HG03103 (cell line): ENCODE results near the gene ATG5.
A peak's percentile ranks its signal among the peaks of the same experiment; 100 is the strongest.

Source experiments
- ATAC-seq: cut with Tn5 transposase; IDR thresholded peaks from one replicate; pipeline ENCODE4 v1.9.1; 2021; ENCODE audit warnings: low read depth; ENCODE audit not compliant: unreplicated experiment

The ATG5 gene

DNA sequence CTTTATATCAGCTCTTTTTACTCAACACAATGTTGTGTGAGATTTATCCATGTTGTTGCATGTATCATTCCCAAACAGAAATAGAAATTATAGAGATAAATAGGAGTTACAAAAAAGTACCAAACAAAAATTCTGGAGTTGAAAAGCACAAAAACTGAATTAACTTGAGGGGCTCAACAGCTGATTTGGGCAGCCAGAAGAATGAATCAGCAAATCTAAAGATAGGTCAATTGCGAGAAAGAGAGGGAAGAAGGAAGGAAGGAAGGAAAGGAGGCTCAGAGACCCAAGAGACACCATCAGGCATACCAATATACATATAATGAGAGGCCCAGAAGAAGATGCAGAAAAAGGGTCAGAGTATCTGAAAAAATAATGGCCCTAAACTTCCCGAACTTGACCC is 98.9 kb downstream of the ATG5 start:
- ATAC-seq = no peak

DNA sequence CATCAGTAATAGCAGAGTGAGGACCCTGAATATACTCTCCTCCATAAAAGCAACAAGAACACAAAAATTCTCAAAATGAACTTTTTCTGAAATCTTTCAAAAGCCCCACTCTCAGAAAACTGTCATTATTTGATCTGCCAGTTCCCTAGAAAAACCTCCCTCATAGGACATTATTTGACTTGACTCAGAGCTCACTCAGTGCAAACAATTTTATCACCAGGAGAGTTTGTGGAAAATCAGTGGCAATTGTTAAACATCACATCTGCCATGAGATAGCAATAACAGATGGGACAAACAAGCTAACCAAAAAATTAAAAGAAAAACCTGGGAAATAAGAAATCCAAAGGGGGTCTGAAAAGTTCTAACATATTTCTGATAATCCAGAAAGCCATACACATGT is 100.0 kb downstream of the ATG5 start:
- no peak for ATAC-seq

DNA sequence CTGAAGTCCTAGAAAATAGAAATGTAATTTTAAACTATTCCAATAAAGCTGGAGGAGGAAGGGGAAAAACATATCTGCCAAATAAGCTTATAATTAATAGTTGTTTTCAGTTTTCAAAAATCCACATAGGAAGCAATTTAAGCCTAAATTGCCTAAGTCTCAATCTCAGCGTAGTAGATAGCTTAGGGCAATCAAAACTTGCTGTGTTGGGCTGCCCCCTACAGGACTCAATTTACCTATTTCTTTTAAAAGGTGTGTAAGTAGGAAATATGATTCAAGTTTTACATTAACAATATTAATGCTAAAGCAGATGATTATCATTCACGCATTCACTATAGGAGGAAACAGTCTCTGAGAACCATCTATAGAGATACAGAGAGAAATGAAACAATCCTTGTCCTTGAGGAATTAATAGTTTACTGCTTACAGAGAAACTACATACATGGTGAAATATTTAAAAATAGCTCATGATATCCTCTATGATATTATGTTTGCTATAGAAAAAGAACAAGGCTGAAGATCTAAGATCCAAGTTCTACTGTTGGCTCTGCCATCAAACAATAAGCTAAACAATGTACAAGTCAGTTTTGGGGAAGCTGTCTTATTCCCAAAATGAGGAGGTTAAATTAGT is 102.1 kb downstream of the ATG5 start:
- no peak for ATAC-seq

DNA sequence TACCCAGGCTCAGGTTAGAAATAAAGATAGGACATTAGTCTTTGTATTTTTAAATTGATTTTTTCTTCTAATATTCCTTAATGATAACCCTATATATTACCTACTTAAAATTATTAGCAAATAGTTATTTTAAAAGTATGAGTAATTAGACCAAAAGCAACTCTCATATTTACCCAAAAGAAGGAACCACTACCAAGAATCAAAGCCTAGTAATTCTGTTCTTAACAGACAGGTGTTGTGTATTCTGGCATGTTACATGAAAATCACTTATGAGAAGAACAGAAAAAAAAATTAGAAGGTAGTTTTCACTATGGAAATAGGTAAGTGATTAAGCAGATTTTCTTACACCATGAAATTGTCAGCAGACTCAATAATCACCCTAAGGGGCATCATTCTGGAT is 105.1 kb downstream of the ATG5 start:
- ATAC-seq = no peak

DNA sequence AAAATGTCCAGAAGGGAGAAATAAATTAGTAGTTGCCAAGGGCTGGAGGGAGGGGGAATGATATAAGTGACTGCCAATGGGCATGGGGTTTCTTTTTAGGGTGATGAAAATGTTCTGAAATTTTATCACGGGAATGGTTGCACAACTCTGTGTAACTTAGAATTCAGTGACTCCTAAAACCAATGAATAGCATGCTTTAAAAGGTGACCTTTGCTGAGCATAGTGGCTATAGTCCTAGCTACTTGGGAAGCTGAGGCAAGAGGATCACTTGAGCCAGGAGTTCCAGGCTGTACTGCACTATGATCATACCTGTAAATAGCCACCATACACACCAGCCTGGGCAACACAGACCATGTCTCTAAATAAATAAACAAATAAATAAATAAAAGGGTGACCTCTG is 109.0 kb downstream of the ATG5 start:
- ATAC-seq = no peak

DNA sequence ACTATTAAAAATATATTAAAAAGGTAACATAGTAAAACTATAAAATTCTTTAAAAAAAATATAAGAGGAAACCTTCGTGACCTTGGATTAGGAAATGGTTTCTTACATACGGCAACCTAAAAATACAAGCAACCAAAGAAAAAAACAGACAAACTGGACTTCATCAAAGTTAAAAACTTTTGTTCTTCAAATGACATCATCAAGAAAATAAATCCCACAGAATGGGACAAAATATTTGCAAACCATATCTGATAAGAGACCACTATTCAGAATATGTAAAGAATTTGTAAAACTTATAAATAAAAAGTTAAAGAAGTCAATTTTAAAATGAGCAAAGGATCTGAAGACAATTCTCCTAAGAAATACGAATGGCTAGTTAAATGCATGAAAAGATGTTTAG is 110.0 kb downstream of the ATG5 start:
- ATAC-seq = no peak

DNA sequence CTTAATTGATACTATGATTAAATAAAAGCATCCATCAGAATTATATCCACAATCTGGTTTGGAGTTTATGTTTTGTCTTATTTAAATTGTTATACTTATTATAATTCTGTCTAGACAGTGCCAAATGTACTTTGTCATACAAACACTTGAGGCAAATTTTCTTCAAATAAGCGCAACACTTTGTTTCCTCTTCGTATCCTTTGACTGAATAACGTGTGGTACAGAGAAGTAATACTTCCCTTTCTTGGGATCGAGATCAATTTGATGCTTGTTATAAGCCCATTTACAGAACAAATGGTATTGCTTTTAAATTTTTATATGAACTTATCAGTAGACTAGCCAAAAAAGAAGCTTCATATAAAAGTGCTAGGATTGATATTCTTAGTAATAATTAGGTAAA is 111.0 kb downstream of the ATG5 start:
- ATAC-seq = no peak

DNA sequence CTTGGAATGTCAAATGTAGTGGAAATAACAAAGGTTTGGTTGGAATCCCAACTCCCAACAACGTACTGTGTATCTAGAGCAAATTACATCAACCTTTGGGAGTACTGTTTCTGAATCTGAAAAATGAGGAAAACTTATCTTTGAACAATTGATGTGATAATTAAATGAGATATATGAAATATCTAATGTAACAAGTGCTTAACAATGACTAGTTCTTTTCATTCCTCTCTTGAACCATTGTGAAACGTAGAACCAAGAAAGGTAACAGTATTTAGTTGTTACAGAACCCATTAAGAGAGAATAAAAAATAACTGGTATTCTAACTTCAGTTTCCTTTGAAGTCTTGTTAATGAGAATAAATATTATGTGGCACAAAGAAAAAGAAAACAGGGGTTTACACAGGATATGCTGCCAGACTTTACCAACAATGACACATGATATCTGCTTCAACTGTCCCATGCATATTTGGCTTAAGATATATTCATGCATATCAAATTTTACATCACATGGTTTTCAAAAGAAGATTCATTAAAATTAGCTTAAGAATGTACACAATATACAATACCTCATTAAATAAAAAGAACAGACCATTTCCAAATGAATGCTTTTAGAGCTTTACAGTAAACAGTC is 111.8 kb downstream of the ATG5 start:
- no peak for ATAC-seq

DNA sequence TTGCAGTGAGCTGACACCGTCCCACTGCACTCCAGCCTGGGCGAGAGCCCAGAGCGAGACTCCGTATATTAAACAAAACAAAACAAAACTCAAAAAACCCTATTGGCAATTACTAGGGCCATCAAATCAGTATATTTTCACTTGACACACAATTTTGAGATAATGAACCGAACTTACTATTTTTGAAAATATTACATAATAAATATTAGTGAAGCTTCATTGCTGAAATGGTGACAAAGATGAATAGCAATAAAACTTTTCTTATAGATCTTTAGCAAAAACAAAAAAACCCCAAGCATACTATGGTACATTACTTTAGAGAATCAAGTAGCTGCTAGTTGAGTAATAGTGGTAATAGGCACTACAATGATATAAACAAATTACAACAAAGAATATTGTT is 113.0 kb downstream of the ATG5 start:
- ATAC-seq = no peak

DNA sequence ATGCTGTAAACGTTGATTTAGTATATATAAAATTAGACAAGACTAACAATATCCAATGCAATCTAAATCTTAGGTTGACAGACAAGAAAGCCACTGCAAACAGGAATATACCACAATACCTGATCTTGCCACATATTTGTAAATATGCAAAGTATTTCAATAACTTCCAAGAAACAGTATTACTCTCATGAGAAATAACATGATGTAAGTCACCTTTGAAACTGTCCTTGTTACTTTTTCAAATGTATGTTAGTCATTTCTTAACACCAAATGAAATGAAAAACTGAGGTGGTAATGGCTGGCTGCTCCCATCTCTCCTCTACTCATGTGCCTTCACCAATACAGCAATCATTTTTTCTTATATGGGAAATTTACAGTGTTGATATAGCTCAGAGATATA is 118.7 kb downstream of the ATG5 start:
- peak; percentile 66 for ATAC-seq

DNA sequence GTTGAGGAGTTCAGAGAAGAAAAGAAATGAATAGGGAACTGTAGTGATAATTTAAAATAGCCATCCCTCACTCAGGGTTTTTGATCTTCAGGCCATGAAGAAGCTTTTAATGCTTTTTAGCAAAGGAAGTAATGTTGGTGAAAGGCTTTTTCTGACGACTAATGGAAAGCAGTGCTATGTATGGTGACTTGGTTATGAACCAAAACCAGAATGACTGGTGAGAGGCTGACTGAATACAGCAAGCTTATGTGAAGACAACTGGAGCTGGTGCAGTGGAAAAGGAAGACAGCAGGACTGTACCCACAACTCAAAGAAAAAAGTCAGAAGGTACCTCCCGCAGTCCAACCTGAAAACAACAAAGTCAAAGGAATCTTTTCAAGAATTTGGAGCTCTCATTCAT is 120.6 kb downstream of the ATG5 start:
- ATAC-seq = no peak

DNA sequence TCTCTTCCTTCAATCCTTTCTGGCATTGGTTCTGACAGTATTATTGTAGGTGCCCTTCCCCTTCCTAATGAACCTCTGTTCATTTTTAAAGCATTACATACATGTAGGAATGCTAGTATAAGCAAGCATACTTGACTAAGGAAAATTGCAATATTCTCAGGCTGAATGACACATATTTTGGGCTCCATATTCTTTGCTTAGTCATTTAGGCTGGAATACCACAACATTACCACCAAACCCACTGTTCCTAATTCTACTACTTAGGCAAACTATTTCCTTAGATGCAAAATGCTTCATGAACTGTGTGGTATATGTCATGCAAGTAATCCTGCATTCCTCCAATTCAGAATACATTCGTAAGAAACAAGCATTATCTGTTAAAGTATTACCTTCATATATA is 125.6 kb downstream of the ATG5 start:
- ATAC-seq = no peak

DNA sequence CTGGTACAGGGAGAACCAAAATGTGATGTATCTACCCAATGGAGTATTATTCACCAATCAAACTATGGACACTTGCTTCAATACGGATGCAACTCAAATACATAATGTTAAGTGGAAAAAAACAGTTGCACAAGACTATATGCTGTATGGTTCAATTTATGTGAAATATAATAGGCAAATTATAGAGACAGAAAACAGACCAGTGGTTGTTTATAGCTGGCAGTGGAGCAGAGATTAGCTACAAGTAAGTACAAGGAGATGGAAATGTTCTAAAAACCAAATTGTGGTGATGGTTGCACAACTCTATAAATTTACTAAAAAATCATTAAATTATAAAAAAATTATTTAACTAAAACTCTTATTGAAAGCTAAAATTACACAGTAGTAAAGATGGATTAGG is 126.2 kb downstream of the ATG5 start:
- no peak for ATAC-seq

DNA sequence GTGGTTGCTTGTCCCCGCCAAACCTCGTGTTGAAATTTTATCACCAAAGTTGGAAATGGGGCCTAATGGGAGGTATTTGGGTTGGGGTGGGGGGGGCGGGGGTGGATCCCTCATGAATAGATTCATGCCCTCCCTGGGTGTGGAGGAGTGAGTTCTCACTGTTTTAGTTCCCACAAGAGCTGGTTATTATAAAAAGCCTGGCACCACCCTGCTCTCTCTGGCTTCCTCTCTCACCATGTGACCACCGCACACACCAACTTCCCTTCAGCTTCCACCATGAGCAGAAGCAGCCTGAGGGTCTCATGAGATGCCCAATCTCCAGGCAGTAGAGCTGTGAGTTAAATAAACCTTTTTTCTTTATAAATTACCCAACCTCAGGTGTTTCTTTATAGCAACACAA is 128.1 kb downstream of the ATG5 start:
- ATAC-seq = no peak

DNA sequence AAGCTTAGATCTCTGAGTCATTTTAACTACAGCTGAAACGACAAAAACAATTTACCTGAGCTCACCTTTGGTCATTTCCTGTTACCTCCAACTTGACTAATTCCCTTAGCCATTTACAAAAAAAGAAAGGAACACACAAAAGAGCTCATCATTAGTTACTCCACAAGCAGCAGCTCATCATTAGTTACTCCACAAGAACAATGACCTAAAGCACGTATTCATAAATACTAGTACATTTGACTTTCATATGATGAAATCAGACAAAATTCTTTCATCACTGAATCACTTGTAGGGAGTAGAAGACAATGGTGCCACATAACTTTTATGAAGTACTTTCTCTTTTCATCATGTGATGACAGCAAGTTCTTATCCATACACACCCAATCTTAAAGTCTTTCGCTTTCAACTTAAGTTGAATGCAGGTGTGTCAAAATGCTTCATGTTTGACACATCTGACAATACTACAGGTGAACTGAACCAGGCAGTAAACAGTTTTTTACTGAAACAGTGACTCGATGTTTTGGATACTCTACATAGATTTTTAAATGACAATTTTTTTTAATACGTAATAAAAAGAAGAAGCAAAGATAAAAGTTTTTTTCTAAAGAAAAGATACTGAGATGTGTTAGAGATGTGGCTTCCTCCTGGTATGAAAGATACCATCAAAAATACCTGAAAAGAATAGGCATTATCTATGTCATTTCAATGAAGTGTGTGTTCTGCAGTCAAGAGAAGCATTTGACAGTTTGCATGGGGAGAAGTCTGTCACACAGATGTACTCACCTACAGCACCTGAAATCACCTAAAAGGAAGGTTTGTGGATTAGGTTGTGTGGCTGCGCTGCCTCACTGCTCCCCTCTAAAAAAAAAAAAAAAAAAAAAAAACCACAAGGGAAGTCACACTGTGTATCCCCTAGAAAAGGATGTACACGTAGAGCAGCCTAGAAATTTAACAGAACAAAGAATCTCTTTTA is 130.3 kb downstream of the ATG5 start:
- ATAC-seq = no peak

DNA sequence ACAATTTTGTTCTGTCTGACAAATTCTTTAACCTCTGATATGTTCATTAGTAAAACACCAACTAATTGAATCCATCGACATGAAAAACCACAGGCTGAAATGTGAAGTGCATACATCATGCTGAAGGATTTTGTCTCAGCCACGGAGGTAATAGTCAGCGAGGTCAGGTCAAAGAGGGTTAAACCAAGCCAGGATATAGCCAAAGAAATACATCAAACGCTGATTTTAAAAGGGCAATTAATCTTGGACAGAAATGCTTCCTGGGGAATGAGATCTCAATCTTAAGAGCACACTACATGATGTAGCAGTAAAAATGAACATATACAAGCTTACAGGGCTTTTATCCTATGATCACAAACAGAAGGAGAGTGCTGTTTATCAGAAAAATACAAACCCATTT is 132.7 kb downstream of the ATG5 start:
- no peak for ATAC-seq

DNA sequence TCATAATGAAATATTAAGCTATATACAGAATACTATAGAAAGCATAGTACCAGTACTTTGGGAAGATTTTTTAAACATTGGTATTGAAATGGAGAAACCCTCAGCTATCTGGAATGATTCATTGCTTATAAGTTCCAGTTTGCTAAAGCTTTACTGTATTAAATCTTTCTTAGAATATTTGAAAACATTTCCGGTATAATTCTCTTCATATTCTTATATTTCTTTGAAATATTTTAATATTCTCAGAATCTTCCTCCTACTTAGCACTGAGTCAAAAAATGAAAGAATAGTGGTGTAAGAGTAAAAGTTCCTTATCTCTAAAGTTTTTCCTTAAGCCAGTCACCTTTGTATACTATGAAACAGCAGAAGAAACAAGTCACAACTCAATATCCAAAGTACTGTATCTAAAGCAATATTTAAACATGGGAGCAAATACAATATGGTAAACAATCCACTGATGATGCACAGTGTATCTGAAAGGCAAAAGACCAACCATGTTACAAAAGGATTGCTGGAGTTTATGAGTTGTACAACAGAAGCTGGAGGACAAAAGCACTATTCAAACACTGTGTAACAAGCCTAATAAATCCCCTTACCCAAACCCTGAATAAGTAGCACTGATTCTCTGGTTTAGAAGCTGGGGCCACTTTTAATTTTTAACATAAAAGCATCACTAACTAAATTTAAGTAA is 137.3 kb downstream of the ATG5 start:
- no peak for ATAC-seq

DNA sequence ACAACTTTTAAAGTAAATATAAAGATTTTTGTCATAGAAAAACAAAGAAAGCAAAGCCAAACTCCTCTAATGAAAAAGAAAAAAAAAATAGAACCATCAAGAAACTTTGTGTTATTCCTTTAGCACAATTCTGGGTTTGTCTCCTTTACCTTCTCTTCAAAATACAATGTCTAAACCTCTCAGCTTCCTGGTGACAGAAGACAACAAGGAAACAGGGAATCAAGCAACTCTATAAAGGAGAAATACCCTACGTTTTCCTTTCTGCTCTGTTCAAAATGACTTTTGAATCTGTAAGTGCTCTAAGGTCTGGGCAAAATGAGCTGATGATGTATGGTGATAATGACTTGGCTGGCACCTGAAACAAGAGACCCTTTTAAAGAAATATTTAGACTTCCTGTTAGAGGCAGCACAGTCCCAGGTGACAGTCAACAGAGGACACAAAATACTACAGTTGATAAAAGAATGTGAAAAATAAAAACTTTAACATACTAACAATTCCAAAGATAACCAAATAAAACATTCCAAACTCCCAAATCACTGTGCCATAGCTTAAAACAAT is 138.1 kb downstream of the ATG5 start:
- no peak for ATAC-seq

DNA sequence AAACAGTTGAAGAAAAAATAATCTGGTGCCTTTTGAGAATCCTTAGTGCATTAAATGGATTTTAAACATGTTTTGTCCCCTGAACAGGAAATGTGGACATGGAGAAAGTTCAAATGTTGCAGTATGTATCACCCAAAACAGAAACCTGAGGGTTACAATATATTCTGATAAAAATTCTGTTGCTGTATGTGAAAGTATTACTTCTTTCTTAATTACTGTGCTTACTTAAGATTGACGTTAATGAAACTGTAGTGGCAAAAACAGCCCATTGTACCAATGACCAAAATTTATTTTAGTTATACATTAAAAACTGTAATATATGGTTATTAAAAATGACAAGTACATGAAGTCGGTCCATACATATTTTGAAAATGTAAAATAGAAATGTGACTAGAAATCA is 138.8 kb downstream of the ATG5 start:
- ATAC-seq = no peak

DNA sequence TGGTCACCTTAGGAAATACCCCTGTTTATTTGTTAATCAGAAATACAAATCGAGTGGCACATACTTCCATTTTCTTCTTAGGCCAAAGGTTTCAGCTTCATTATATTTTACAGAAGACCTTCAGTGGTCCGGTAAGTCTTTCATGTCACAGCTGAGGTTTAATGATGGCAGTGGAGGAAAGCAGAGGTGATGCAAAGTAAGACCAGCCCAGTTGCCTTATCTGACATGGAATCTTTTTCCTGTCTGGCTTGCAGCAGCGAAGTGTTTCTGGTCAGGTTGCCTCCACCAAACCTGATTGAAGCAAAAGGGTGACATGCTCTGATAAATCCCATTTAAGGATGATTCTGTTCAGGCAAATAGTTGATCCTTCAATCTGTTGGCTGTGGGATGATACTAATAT is 139.4 kb downstream of the ATG5 start:
- no peak for ATAC-seq

DNA sequence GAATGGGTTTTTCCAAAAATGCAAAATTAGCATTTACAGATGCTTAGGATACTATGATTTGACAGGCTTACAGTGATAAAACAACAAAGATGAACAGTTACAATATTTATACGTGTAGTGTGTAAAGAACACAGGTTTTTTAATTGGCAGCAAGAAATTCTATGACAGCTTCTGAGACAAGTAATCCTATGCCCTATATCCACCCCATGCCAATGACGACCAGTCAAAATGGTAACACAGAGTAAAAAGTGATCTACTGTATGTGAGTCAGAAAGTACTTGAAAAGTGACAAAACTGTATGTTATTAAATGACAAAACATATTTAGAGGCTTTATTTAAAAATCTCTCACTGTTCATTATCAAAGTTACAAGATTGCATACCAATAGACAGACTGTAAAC is 139.9 kb downstream of the ATG5 start:
- no peak for ATAC-seq
